Measurements from ENCODE around the gene VEZT.

DNA sequence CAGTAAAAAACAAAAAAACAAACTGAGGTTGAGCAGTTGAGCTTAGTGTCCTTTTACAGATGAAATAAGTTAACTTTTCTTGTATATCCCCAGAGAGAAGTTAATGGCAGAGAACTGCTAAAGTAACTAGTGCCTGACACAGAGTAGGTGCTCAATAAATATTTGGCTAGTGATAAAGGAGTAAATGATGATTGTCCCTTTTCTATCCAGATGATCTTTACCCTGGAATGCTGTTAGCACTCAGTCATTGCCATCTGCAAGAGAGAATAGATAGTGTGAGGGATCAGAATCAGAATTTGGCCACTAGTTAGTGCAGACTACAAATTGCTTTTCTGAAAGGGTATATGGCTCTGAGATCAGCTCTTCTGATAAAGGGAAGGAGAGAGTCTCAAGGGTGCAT is 21.6 kb downstream of the VEZT start:
- no peak for TF ChIP-seq EZH2 (IDR thresholded peaks at IDR 0.05; ENCODE audit: borderline replicate concordance, low read depth, low read length, severe bottlenecking)
- TF ChIP-seq, protein P1, sequence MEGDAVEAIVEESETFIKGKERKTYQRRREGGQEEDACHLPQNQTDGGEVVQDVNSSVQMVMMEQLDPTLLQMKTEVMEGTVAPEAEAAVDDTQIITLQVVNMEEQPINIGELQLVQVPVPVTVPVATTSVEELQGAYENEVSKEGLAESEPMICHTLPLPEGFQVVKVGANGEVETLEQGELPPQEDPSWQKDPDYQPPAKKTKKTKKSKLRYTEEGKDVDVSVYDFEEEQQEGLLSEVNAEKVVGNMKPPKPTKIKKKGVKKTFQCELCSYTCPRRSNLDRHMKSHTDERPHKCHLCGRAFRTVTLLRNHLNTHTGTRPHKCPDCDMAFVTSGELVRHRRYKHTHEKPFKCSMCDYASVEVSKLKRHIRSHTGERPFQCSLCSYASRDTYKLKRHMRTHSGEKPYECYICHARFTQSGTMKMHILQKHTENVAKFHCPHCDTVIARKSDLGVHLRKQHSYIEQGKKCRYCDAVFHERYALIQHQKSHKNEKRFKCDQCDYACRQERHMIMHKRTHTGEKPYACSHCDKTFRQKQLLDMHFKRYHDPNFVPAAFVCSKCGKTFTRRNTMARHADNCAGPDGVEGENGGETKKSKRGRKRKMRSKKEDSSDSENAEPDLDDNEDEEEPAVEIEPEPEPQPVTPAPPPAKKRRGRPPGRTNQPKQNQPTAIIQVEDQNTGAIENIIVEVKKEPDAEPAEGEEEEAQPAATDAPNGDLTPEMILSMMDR (IDR thresholded peaks at IDR 0.05; ENCODE audit: borderline replicate concordance, extremely low read depth, low read length, poor library complexity, severe bottlenecking), result no peak
